K562 (cell line): ENCODE measurements around the gene DOK3. TPM values are rescaled to one million over a fixed set of nuclear protein-coding genes. Genes with fewer than 3 reads are reported as not detected.

ENCODE experiments used
- BCLAF1 ChIP-seq, 2 experiments: fragments of 450-650 bp in 1 of 2; IDR thresholded peaks; 2 replicates each; pipeline ENCODE4 v1.6.1; 2011 to 2017; ENCODE audit warnings: low read depth in 2 of 2, antibody characterized with exemption in 1 of 2, borderline replicate concordance in 1 of 2, low read length in 1 of 2, mild to moderate bottlenecking in 1 of 2, mixed read lengths in 1 of 2; ENCODE audit not compliant: control insufficient read depth in 1 of 2
- CREB3L1 ChIP-seq: fragments of 450-650 bp; IDR thresholded peaks from 2 replicates; pipeline ENCODE4 v1.6.1; 2014; ENCODE audit warnings: low read depth, mild to moderate bottlenecking, moderate library complexity, borderline replicate concordance
- CTCFL ChIP-seq: IDR thresholded peaks from 2 replicates; pipeline ENCODE4 v1.6.1; 2011; ENCODE audit warnings: borderline replicate concordance, low read depth, mild to moderate bottlenecking, moderate library complexity, low read length; ENCODE audit not compliant: insufficient read depth, poor library complexity, severe bottlenecking
- FOXP1 ChIP-seq: sonication (generic); formaldehyde crosslinking; IDR thresholded peaks from 2 replicates; pipeline ENCODE4 v1.8.0; 2022; ENCODE audit warnings: mild to moderate bottlenecking, missing genetic modification reagents
- JUND ChIP-seq, 2 experiments: IDR thresholded peaks; 2 replicates in 1 of 2; 3 replicates in 1 of 2; pipeline ENCODE4 v1.6.1; 2011; ENCODE audit warnings: borderline replicate concordance in 2 of 2, low read depth in 2 of 2, low read length in 2 of 2, improper control_type of control experiment in 1 of 2, missing biosample characterization in 1 of 2, missing genetic modification characterization in 1 of 2, missing genetic modification reagents in 1 of 2
- L3MBTL2 ChIP-seq: fragments of 450-650 bp; IDR thresholded peaks from 2 replicates; pipeline ENCODE4 v1.6.1; 2016; ENCODE audit warnings: mild to moderate bottlenecking, moderate library complexity
- MLX ChIP-seq, 2 experiments: fragments of 450-650 bp in 1 of 2; sonication (generic) in 1 of 2; formaldehyde crosslinking; conservative IDR thresholded peaks; 2 replicates each; pipeline versions ENCODE4 v1.4.0 to v1.8.1; 2020 to 2022; ENCODE audit warnings: mild to moderate bottlenecking in 1 of 2, missing genetic modification reagents in 1 of 2
- NCOA4 ChIP-seq: fragments of 450-650 bp; IDR thresholded peaks from 2 replicates; pipeline ENCODE4 v1.6.1; 2018; ENCODE audit warnings: mild to moderate bottlenecking; ENCODE audit not compliant: partially characterized antibody
- NR2C1 ChIP-seq, 2 experiments: fragments of 450-650 bp; IDR thresholded peaks; 2 replicates each; pipeline ENCODE4 v1.6.1; 2017; ENCODE audit warnings: mild to moderate bottlenecking in 2 of 2, antibody characterized with exemption in 1 of 2, inconsistent platforms in 1 of 2, missing compliant biosample characterization in 1 of 2, missing genetic modification characterization in 1 of 2
- POLR2AphosphoS5 ChIP-seq: IDR thresholded peaks from 2 replicates; pipeline ENCODE4 v1.6.1; 2011; ENCODE audit warnings: mild to moderate bottlenecking, low read depth, low read length, moderate library complexity; ENCODE audit not compliant: control insufficient read depth, insufficient read depth
- SNIP1 ChIP-seq: fragments of 450-650 bp; IDR thresholded peaks from 2 replicates; pipeline ENCODE4 v1.7.1; 2017; ENCODE audit warnings: low read depth, mild to moderate bottlenecking
- SP1 ChIP-seq: sonication (generic); formaldehyde crosslinking; IDR thresholded peaks from 2 replicates; pipeline ENCODE4 v1.8.1; 2022; ENCODE audit warnings: mild to moderate bottlenecking, missing genetic modification reagents
- ZKSCAN3 ChIP-seq: fragments of 250-450 bp; sonication (Bioruptor Pico); IDR thresholded peaks from 2 replicates; pipeline ENCODE4 v1.4.0; 2020
- ZNF224 ChIP-seq: sonication (generic); formaldehyde crosslinking; IDR thresholded peaks from 2 replicates; pipeline ENCODE4 v1.8.0; 2022; ENCODE audit warnings: mild to moderate bottlenecking, missing genetic modification reagents
- ZNF583 ChIP-seq: fragments of 250-450 bp; sonication (Bioruptor Pico); IDR thresholded peaks from 2 replicates; pipeline ENCODE4 v1.4.0; 2020
- ZNF830 ChIP-seq: fragments of 250-450 bp; sonication (Bioruptor Pico); IDR thresholded peaks from 2 replicates; pipeline ENCODE4 v1.5.0; 2021; ENCODE audit warnings: mild to moderate bottlenecking
- ZSCAN32 ChIP-seq: fragments of 450-650 bp; formaldehyde crosslinking; IDR thresholded peaks from 2 replicates; pipeline ENCODE4 v1.4.0; 2020; ENCODE audit warnings: mild to moderate bottlenecking, moderate library complexity
- polyA plus RNA-seq, 8 experiments: library from polyadenylated mRNA; depleted of rRNA in 4 of 8; stranded (reverse) in 5 of 8; unstranded in 3 of 8; fragments of >200 nt; fragmentation: Nextera tagmentation in 2 of 8; fragmentation: Illumina TruSeq in 1 of 8; extraction: Ambion mirVana in 2 of 8; extraction: Trizol in 1 of 8; gene quantifications; 2 replicates each; pipeline versions ENCODE4 v1.2.1 to v1.2.3, GENCODE V29; 2011 to 2014; ENCODE audit warnings: inconsistent platforms in 1 of 8, missing spikeins in 1 of 8
- total RNA-seq, 7 experiments: library from RNA; depleted of rRNA in 6 of 7; stranded (reverse); fragments of >200 nt in 6 of 7; fragmentation: Illumina TruSeq in 2 of 7; extraction: Trizol in 2 of 7; gene quantifications; 2 replicates each; pipeline versions ENCODE4 v1.2.1 to v1.2.3, GENCODE V29; 2011 to 2021; ENCODE audit warnings: low replicate concordance in 1 of 7

DOK3 gene
- total and polyA plus RNA-seq, 9 of the 15 experiments (the other 6 are each of a cell fraction or from before 2014, with no cell fraction given): 1.3 to 23.0 (median 8.0) TPM

- TF ChIP-seq L3MBTL2: peak; percentile 79
- peak; percentile 18; the same call in 1 of the 2 replicates for TF ChIP-seq FOXP1
- TF ChIP-seq ZNF224 (CRISPR knock-in tag): no peak
- TF ChIP-seq JUND (IDR thresholded peaks at IDR 0.05; ENCODE audit: borderline replicate concordance, low read depth, low read length): peak; percentile 65; the same call in 1 of the 2 replicates
- TF ChIP-seq JUND (tag; IDR thresholded peaks at IDR 0.05; ENCODE audit: borderline replicate concordance, low read depth, low read length): peak; percentile 45; the same call in 1 of the 3 replicates
- TF ChIP-seq NCOA4: no peak
- TF ChIP-seq ZNF583 (CRISPR knock-in tag): 0 out of 2 replicates have a peak, but pooled peaks have one; percentile 31
- TF ChIP-seq SNIP1: peak; percentile 22; the same call in 1 of the 2 replicates
- TF ChIP-seq POLR2AphosphoS5: peak; percentile 50; the same call in 1 of the 2 replicates
- no peak for TF ChIP-seq BCLAF1 (IDR thresholded peaks at IDR 0.05; ENCODE audit: borderline replicate concordance in 1 of 2, control insufficient read depth in 1 of 2, low read depth in 2 of 2, low read length in 1 of 2)
- TF ChIP-seq MLX (CRISPR knock-in tag; conservative IDR thresholded peaks at IDR 0.05): no peak
- peak; percentile 74; the same call in 1 of the 2 replicates for TF ChIP-seq ZNF830 (CRISPR knock-in tag)
- peak; percentile 22 for TF ChIP-seq CTCFL
- no peak for TF ChIP-seq ZKSCAN3 (CRISPR knock-in tag)
- TF ChIP-seq ZSCAN32 (CRISPR knock-in tag): no peak
- peak; percentile 90 for TF ChIP-seq SP1 (CRISPR knock-in tag)
- peak; percentile 82 for TF ChIP-seq CREB3L1
- peak; percentile 80 for TF ChIP-seq NR2C1 (IDR thresholded peaks at IDR 0.05)
- peak; percentile 80 for TF ChIP-seq NR2C1 (tag; IDR thresholded peaks at IDR 0.05)
Measured at GRCh38 chr5:177516601-177517568, 7.3 kb upstream of the DOK3 start, which contains the start of gene DDX41 (continued).
